ENCODE measurements around the gene ALKBH5.

DNA sequence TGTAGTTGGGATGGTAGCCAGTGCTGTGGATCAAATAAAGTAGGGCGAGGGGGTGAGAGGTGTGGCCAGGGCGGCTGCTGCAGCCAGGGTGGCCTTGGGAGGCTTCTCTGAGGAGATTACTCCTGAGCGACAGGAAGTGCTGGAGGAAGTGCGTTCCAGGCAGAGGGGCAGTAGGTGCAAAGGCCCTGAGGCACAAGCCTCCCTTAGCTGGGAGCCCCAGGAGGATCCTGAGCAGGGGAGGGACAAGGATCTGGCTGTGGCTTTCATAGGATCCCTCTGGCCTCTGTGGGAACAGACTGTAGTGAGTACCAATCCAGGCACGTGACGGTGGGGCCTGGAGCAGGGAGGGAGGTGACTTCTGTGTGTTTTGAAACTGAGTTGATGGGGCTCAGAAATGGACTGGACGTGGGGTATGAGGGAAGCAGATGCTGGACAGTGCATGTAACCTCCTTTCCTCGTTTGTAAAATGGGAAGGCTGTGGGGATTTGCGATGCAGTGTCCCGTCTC lies 44.6 kb downstream of the ALKBH5 start:
- TF ChIP-seq EZH2phosphoT487 (IDR thresholded peaks at IDR 0.05; ENCODE audit: insufficient read depth, low read depth) (no peak), EZH2 (IDR thresholded peaks at IDR 0.05; ENCODE audit: insufficient read depth, poor library complexity, severe bottlenecking) (no peak)

Data from GM23248 (cell line).